NAMALWA (cell line): Measurements from ENCODE around the gene PCSK9.

Experiments
- DNase-seq: peaks from one replicate; pipeline ENCODE4 v3.0.0-alpha.2; 2015; ENCODE audit warnings: low spot score

Gene PCSK9

GRCh38 chr1:55044617-55045397, 5.5 kb downstream of the PCSK9 start:
- no peak for DNase-seq

- no peak for DNase-seq
Measured at GRCh38 chr1:55045430-55045829, 6.1 kb downstream of the PCSK9 start.

GRCh38 chr1:55046871-55047270, 7.5 kb downstream of the PCSK9 start:
- DNase-seq: no peak

- no peak for DNase-seq
Measured at GRCh38 chr1:55047611-55048010, 8.3 kb downstream of the PCSK9 start.

GRCh38 chr1:55048453-55049270, 9.3 kb downstream of the PCSK9 start:
- no peak for DNase-seq

- no peak for DNase-seq
Measured at GRCh38 chr1:55049271-55049913, 10.0 kb downstream of the PCSK9 start.

- DNase-seq: no peak
Measured at GRCh38 chr1:55049914-55050278, 10.5 kb downstream of the PCSK9 start.

- no peak for DNase-seq
Measured at GRCh38 chr1:55050283-55050682, 10.9 kb downstream of the PCSK9 start.

- no peak for DNase-seq
Measured at GRCh38 chr1:55051169-55051568, 11.8 kb downstream of the PCSK9 start.

GRCh38 chr1:55051621-55052020, 12.3 kb downstream of the PCSK9 start:
- no peak for DNase-seq

GRCh38 chr1:55052221-55053142, 13.1 kb downstream of the PCSK9 start:
- DNase-seq: no peak

- no peak for DNase-seq
Measured at GRCh38 chr1:55053265-55053954, 14.1 kb downstream of the PCSK9 start.

GRCh38 chr1:55054396-55054795, 15.0 kb downstream of the PCSK9 start:
- DNase-seq: no peak

GRCh38 chr1:55055084-55055882, 15.9 kb downstream of the PCSK9 start:
- DNase-seq: no peak

GRCh38 chr1:55055951-55056631, 16.7 kb downstream of the PCSK9 start:
- no peak for DNase-seq

- DNase-seq: no peak
Measured at GRCh38 chr1:55056632-55056992, 17.3 kb downstream of the PCSK9 start.

- no peak for DNase-seq
Measured at GRCh38 chr1:55057270-55057955, 18.1 kb downstream of the PCSK9 start.

- no peak for DNase-seq
Measured at GRCh38 chr1:55057956-55058298, 18.6 kb downstream of the PCSK9 start.
